CD4-positive, alpha-beta T cell treated with Interleukin-15 for 1 hour (primary cell): ENCODE results near the gene BCAT1.
"Not testable (repeated sequence)": the region's sequence is repeated elsewhere in the genome, so short reads cannot be mapped to it uniquely, and the experiment has no call there.

ENCODE experiments used
- DNase-seq: peaks from one replicate; pipeline ENCODE4 v3.0.0-alpha.2; 2020

BCAT1 gene

DNA sequence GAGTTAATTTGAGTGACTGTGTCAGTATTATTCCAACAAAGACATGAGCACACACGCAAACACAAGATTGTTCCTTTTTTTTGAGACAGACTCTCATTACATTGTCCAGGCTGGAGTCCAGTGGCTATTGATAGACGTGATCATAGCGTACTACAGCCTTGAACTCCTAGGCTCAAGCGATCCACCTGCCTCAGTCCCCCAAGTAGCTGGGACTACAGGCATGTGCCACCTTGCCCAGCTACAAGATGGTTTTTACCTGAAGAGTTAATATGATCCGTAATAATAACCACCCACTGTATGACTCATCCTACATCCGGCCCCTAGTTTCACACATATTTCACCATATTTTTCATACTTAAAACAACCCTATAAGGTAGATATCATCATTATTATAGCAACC, 26.8 kb downstream of the BCAT1 start:
- DNase-seq, result no peak

DNA sequence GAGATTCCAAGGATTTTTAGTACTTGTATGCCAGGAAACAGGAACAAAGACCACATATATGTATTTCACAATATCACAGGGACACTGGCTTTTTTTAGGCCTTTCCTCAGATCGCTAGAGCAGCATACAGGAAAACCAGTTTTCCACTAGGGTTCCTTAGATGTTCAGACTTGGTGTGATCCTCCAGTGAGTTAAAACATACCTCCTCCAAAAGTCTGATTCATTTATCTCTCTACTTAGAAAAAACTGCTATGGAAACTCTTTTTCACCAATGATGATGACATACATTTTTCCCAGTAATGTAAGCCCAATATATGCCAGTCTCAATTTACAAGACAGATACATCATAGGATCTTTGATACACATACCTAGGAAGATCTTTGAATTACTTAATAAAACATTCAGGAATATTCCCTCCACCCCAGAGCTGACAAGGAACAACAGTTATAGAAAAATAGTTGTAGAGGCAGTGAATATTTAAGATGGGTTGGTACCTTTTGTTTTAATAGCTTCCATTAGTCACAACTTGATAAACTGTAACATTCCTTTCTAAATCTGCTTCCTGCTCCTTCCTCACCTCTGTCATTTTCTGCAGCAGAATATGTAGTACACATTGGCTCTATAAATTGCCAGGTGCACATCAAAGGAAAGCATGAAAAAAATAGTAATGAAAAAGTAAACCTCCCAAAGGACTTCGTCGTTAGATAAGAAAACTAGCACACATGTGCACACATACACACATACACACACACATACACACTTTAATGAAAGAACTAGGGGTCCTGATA, 27.5 kb downstream of the BCAT1 start:
- DNase-seq, result no peak

DNA sequence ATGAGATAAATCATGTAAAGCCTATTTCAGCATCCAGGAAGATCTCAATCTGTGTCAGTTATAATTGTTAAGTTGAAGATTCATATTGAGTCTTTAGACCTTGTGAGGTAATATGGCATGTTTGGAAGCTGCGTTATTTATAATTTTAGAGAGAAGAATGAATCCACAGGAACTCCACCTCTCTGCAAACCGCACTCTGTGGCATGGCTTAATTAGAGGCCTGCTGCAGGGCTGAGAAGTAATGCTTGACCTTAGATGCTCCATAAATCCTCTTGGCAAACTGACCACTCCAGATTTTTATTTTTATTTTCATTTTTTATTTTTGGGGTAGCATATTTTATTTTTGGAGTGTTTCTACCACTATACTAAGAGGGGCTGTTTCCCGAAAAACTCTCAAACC, 28.8 kb downstream of the BCAT1 start:
- no peak for DNase-seq

DNA sequence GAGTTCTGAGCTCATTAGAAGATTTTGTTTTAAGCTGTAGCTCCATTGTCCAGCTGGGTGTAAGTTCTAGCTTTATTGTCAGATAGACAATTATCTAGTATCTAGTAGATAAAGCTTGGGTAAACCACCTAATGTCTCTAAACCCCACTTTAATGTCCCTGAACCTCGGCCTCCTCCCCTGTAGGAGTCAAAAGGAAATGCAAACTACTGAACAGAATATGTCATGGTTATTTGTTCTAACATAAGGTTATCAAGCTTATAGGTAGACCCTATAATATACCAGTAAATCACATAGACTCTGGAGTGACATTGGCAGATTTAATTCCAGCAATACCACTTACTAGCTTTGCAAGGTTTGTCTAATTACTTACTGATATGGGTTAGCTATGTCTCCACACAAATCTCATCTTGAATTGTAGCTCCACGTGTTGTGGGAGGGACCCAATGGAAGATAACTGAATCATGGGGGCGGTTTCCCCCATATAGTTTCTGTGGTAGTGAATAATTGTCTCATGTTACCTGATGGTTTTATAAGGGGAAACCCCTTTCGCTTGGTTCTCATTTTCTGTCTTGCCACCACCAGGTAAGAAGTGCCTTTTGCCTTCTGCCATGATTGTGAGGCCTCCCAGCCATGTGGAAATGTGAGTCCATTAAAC, 29.4 kb downstream of the BCAT1 start:
- DNase-seq, result no peak

DNA sequence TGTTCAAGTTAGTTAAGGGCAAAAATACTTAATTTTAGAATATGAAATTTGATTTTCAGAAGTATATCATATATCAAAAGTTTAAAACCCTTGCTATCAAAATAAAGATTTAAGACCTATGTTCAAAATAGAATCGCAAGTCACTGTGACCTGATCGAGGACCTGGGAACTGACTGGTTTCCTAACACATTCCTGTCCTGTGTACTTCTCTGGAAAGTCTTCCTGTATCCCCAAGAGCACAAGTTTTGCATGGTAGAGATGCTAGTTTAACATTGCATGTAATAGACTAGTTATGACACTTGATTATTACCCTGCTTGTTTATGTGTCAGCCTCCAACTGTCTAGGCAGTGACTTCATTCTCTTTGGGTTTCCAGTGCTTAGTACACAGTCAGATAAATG, 30.3 kb downstream of the BCAT1 start:
- no peak for DNase-seq

DNA sequence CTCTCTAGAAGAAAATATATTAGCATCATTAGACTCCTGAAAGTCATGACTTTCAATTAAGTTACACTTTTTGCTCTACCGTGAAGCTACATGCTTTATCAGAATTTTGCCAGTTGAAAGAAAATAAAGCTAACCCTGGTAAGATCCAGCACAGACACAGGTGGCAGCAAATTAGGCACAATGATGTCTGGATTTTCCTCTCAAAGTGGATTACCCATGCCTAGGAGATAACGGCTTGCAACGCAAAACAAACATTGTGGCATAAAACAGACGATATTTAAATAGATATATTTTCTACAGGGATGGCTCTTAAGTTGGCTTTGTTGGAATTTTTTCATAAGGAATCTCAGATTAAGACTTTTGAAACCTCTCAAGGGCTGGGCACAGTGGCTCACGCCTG, 33.4 kb downstream of the BCAT1 start:
- no peak for DNase-seq

DNA sequence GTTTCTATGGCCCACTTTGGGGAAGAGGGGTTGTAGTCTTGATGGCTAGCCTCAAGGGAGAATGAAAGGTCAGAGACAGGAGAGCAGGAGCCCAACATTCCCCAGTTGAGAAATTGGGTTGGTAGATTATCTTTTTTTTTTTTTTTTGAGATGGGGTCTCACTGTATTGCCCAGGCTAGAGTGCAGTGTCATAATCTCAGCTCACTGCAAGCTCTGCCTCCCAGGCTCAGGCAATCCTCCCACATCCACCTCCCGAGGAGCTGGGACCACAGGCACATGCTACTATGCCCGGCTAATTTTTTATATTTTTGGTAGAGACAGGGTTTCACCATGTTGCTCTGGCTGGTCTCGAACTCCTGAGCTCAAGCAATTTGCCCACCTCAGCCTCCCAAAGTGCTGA, 34.9 kb downstream of the BCAT1 start:
- DNase-seq, result no peak

DNA sequence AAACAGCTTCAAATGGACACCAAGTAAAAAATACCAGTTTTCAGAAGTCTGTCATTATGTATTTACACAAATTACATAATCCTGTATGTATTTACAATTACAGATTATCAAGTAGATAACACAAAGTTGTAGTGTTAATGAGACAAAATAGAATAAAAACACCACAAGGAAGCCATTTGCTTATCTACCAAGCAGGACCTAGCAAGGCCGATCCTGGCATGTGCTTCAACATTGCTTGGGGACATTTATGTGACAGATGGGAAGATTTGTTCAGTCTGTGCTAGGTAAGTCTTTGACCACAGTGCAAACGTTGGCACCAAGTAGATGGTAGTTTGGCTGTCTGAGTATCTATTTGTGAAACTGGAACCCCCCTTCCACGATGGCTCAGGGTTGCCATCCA, 35.8 kb downstream of the BCAT1 start:
- DNase-seq, result no peak

DNA sequence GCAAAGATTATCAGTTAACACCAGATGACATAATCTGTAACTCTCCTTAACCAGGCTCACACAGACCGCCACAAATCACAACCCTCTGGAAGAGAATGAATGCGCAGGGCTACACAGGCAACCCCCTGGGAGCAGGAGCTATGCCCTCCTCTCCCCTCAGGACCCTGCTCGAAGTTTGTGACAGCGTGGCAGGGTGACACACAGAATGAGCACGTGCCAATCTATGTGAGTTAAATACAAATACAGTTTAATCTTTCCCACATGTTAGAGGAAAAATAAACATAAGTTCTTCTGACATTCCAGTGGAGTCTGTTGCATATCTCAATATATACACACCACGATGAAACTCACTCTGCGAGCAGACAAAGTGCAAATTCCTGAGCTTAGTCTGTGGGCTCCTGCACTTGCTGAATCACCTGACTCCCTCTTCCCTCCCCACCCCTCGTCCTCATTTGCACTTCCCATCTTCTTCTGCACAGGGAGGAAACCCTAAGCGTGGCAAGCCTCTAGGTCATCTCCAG, 37.6 kb downstream of the BCAT1 start:
- no peak for DNase-seq

DNA sequence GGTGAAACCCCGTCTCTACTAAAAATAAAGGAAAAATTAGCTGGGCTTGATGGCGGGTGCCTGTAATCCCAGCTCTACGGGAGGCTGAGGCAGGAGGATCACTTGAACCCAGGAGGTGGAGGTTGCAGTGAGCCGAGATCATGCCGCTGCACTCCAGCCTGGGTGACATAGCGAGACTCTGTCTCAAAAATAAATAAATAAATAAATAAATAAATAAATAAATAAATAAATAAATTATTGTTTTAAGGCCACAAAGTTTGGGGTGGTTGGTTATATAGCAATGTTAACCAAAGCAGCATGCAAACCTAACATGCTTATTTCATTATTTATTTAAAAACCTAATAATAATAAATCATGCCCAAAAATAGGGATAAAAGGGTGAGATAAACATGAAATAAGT, 38.7 kb downstream of the BCAT1 start:
- not testable (repeated sequence) for DNase-seq

DNA sequence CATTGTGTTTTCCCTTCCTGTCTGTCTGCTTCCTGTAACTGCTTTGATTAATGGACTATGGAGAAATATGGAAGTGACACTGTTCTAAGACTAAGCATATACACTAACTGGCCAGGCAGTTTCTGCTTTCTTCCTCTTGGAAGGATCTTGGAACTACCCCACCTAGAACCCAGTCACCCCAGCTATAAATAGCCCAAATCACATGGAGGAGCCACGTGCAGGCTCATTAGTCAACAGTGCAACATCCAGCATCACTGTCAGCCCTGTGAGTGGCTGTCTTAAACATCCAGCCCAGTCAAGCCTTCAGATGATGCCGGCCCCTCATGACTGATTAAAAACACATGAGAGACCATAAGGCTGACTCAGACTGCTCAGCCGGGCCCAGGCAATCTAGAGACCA, 39.2 kb downstream of the BCAT1 start:
- DNase-seq, result peak; percentile 73

DNA sequence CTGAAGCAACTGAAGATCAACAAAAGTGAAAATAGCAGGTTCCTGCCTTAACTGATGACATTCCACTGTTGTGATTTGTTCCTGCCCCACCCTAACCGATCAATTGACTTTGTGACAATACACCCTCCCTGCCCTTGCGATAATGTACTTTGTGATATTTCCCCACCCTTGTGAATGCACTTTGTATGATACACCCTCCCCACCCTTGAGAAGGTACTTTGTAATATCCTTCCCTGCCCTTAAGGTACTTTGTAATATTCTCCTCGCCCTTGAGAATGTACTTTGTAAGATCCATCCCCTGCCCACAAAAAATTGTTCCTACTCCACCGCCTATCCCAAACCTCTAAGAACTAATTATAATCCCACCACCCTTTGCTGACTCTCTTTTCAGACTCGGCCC, 41.4 kb downstream of the BCAT1 start:
- DNase-seq, result no peak

DNA sequence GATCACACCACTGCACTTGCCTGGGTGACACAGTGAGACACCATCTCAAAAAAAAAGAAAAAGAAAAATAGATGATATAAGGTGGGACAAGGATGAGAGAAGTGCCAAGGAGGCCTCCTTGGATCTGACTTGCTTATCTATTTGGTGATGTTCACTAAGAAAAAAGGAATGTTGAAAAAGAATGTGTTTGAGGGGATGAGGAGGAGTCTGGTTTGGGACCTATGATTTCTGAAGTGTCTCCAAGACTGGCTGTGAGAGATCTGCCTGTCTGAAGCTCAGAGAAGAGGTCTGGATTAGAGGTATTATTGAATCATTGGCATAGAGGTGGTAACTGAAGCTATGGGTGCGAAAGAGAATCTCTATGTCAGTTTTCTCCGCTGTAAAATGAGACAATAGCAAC, 42.8 kb downstream of the BCAT1 start:
- DNase-seq, result no peak

DNA sequence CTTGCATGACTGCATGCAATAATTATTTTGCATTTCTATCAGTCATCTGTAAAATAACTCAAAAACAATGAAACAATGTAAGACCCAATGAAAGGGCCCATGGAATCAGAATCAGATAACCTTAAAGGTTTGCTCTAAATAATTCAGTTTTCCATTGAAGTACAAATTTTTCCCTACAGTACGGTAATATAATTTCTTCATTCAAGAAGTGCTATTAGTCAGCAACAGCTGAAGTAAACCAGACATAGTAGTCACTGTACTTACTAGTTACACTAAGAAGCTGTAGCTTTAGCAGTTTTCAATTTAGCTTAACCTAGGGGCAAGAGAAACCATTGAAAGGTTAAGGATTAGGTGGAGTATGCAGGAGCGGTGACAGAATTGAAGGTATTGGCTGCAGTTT, 43.5 kb downstream of the BCAT1 start:
- DNase-seq, result no peak

DNA sequence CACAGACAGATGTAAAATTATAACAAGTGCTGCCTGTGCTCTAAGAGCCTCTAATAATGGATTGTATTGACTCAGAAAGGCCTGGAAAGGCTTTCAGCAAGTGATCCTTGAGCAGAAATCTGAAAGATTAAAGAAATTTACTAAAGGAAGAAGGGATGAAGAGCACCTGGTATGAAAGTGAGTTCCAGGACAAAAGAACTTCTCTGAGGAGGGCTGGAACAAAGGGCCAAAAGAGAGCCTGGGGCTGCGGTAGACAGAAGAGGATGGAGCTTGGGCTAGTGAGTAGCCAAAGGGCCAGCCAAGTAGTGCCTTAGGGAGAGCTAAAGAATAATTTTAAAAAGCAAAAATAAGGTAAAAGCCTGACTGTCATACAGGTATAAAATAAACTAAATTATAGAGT, 44.0 kb downstream of the BCAT1 start:
- no peak for DNase-seq

DNA sequence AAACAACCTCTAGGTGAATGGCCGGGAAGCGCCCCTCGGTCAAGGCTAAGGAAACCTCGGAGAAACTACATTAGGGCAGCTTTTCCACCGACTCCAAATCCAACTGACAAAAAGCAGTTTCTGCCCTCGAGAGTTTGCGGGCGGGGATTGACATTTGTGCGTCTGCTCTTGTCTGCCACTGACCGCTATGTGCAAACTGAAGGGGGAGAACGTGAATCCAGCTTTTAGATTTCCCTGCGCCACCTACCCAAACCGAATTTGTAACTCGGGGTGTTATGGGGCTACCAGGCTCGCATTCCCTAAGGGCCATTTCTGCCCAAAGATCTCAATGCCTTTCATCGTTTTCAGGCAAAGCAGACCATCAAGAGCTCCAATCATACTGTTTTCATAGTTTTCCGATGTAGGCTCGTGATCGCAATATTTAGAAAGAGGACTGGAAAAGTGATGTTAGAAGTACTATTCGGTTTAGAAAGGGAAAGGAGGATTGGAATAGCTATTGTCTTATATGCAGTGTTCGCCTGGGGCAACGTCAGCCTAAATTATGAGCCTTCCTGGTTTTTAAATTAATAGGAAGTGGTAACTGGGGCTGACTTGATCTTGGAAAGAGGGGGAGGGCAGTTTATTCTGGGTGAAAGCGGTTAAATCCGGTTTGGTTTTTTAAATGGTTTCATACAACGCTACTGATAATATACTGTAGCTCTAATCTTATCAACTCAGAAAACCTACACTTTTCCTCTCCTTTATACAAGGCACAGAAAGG, 45.4 kb downstream of the BCAT1 start:
- DNase-seq, result no peak

DNA sequence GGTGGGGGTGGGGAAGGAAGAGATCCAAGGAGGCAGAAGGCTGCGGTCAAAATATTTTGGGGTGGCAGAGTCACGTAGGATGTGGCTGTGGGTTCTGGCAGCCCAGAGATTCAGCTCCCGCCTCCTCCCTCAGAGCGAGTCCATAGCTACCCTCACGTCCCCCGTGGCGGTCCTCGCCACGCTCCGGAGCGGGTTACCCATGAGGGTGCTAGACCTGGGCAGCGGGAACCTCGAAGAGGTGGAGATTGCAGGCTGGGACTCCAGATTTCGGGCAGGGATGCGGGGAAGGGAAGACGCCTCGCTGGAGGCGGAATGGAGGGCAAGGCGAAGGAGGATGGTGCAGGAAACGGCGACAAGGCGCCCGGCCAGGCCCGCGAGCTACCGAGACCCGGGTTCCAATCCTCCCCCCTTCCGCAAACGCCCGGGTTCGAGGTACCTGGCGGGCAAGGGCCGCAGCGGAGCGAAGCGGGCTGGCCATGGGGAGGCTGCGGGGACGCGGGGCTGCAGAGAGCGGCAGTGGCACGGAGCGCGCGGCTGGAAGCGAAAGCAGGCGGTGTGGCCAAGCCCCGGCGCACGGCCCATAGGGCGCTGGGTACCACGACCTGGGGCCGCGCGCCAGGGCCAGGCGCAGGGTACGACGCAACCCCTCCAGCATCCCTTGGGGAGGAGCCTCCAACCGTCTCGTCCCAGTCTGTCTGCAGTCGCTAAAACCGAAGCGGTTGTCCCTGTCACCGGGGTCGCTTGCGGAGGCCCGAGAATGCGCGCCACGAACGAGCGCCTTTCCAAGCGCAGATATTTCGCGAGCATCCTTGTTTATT, 46.2 kb downstream of the BCAT1 start:
- DNase-seq, result no peak

DNA sequence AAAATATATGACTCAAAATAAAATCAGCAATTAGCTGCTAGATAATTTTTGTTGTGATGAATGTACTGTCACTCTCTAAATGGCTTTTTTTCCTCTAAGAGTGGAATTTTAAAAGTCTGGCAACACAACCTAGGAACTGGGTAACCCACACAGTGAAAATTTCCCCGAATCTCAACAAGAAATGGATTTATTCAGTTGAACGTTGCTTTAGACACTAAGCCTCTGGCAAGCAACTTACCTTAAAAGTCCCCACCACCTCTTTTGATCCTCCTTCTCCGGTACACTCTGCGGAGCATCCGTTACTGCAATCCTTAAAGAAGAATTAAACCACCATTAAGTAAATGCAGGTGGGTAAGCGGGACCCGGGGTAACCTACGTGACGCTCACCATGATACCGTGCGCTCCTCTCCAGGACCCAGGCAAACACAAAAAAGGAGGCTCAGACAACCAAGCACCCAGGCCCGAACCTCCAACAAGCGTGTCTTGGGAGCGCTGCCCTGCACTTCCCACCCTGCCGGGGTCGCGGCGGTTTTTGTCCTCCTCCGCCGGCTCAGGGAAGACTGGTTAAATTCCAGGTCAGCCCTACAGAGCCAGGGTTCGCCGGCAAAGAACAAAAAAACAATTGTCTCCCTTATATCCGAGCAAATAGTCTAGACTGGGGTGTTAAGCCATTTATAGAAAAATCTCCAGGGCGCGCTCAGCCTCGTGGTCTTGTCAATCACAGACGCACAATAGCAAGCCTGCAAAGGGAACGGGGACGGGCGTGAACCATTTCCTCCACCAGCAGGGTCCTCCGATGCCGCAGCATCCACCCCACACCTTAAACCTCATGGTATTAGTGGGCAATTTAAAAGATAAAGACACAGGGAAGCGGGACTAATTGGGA, 47.1 kb downstream of the BCAT1 start:
- DNase-seq, result no peak

DNA sequence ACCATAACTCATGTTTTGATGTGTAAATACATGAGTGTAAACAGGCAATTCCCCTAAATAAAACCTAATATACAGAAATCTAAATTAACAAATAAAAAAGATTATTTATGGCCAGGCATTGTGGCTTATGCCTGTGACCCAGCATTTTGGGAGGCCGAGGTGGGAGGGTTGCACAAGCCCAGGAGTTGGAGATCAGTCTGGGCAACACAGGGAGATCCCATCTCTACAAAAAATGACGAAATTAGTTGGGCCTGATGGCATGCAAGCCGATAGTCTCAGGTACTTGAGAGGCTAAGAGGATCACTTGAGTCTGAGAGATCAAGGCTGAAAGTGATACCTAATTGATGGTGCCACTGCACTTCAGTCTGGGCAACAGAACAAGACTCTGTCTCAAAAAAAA, 48.7 kb downstream of the BCAT1 start:
- no peak for DNase-seq

DNA sequence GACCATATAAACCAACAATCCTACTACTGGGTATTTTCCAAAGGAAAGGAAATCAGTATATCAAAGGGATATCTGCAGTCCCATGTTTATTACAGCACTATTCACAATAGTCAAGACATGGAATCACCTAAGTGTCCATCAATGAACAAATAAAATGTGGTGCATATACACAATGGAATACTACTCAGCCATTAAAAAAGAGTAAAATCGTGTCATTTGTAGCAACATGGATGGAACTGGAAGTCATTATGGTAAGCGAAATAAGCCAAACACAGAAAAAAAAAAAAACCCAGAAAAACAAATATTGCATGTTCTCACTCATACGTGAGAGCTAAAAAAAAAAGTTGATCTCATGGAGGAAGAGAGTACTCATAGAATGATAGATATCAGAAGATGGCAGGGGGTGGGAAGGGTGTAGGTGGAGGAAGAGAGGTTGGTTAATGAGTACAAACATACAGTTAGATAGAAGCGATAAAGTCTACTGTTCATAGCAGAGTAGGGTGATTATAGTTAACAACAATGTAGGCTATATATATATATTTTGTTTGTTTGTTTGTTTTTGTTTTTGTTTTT, 49.3 kb downstream of the BCAT1 start:
- DNase-seq, result no peak

DNA sequence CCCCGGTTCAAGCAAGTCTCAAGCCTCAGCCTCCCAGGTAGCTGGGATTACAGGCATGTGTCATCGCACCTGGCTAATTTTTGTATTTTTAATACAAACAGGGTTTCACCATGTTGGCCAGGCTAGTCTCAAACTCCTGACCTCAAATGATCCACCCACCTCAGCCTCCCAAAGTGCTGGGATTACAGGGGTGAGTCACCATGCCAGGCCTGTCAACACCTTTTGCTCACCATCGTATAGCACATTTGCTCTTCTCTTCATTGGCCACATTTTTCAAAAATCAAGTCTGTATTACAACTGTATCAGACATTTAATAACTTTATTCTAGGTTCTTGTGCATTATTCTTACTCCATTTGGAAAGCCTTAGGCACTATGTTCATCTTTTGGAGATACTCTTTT, 50.3 kb downstream of the BCAT1 start:
- DNase-seq, result no peak

DNA sequence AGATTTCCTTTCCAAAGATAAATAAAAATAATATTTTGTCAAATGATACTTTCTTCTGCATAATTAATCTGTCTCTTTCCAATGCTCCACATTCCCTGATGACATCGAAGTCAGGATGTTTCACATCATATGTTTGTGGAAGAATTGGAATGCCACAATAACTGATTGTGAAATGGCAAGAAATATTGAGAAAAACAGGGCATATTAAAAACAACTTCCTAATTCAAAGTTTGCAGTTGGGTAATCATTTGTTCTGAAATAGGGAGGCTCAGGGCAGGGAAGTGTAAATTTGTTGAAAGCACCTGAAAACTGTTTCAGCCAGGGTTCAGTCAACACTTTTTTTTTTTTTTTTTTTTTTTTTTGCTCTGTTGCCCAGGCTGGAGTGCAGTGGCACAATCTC, 50.7 kb downstream of the BCAT1 start:
- DNase-seq, result no peak
